H1 (cell line): ENCODE measurements around the gene EGLN2. TPM values are rescaled to one million over a fixed set of nuclear protein-coding genes. Genes with fewer than 3 reads are reported as not detected.

Source experiments
- CTCF ChIA-PET: fragments of 300-600 bp; sonication (Branson Sonifier 250); formaldehyde crosslinking; loops from one replicate; lab custom pipeline; 2021; ENCODE audit not compliant: partially characterized antibody; lab: Charles Lee
- POLR2A ChIA-PET: fragments of 300-600 bp; sonication (Branson Sonifier 250); formaldehyde crosslinking; loops from one replicate; lab custom pipeline; 2021; ENCODE audit warnings: inconsistent platforms; ENCODE audit not compliant: partially characterized antibody; lab: Charles Lee
- DNase-seq, 2 experiments: peaks; one replicate each; pipeline versions ENCODE4 v3.0.0 to v3.0.0-alpha.2; 2010 to 2022; ENCODE audit warnings: low spot score in 2 of 2, low read depth in 1 of 2, mixed read lengths in 1 of 2
- FAIRE-seq: peaks from 2 replicates; lab custom pipeline; 2011; peaks lifted over from hg19 to GRCh38; lab: Jason Lieb, UNC
- H2AFZ ChIP-seq: 2 replicates; pipeline ENCODE4 v1.8.1; 2012; ENCODE audit warnings: low read length, inconsistent platforms
- H2AK5ac ChIP-seq: 2 replicates; pipeline ENCODE4 v1.6.1; 2013; ENCODE audit warnings: low read depth, low read length
- H2BK120ac ChIP-seq: replicated peaks from 2 replicates; pipeline ENCODE3; 2013; ENCODE audit warnings: low read depth, low read length, inconsistent platforms
- H2BK12ac ChIP-seq: 2 replicates; pipeline ENCODE4 v1.6.1; 2013; ENCODE audit warnings: low read depth, low read length
- H2BK15ac ChIP-seq: 2 replicates; pipeline ENCODE4 v1.6.1; 2013; ENCODE audit warnings: low read length
- H2BK20ac ChIP-seq: 2 replicates; pipeline ENCODE4 v1.6.1; 2013; ENCODE audit warnings: low read length
- H2BK5ac ChIP-seq: 2 replicates; pipeline ENCODE4 v1.6.1; 2013; ENCODE audit warnings: low read depth, low read length
- H3K14ac ChIP-seq: 2 replicates; pipeline ENCODE4 v1.6.1; 2013; ENCODE audit warnings: inconsistent platforms; ENCODE audit not compliant: insufficient read length
- H3K18ac ChIP-seq: 2 replicates; pipeline ENCODE4 v1.6.1; 2013; ENCODE audit warnings: low read length; ENCODE audit errors: extremely low read depth
- H3K23ac ChIP-seq: 2 replicates; pipeline ENCODE4 v1.6.1; 2013; ENCODE audit warnings: inconsistent platforms; ENCODE audit not compliant: insufficient read length
- H3K23me2 ChIP-seq: 2 replicates; pipeline ENCODE4 v1.6.1; 2013; ENCODE audit warnings: low read depth, low read length
- H3K27ac ChIP-seq: 2 replicates; pipeline ENCODE4 v1.6.1; 2011; ENCODE audit warnings: low read depth, low read length, inconsistent platforms
- H3K27me3 ChIP-seq, 4 experiments: replicated peaks in 1 of 4; 1 replicate in 1 of 4; 2 replicates in 3 of 4; pipeline versions ENCODE4 v1.6.1 to v1.8.1; 2011 to 2013; ENCODE audit warnings: low read length in 3 of 4, mild to moderate bottlenecking in 3 of 4, inconsistent platforms in 2 of 4, mixed read lengths in 2 of 4, moderate library complexity in 1 of 4; ENCODE audit not compliant: control insufficient read depth in 3 of 4, insufficient read depth in 3 of 4; ENCODE audit errors: extremely low read depth in 1 of 4
- H3K36me3 ChIP-seq, 4 experiments: 2 replicates each; pipeline versions ENCODE4 v1.6.1 to v1.8.1; 2011 to 2013; ENCODE audit warnings: mild to moderate bottlenecking in 4 of 4, low read length in 3 of 4, moderate library complexity in 2 of 4, control low read depth in 1 of 4, inconsistent platforms in 1 of 4; ENCODE audit not compliant: insufficient read depth in 4 of 4, control insufficient read depth in 2 of 4
- H3K4ac ChIP-seq: replicated peaks from 2 replicates; pipeline ENCODE3; 2013; ENCODE audit warnings: low read length, low read depth, mixed read lengths, inconsistent platforms; ENCODE audit not compliant: insufficient read length
- H3K4me1 ChIP-seq, 4 experiments: replicated peaks in 1 of 4; 1 replicate in 1 of 4; 2 replicates in 3 of 4; pipeline versions ENCODE4 v1.6.1 to v1.8.1; 2011 to 2013; ENCODE audit warnings: low read length in 3 of 4, inconsistent platforms in 2 of 4, mixed read lengths in 1 of 4; ENCODE audit not compliant: insufficient read depth in 4 of 4, control insufficient read depth in 3 of 4
- H3K4me2 ChIP-seq, 2 experiments: 2 replicates each; pipeline versions ENCODE4 v1.6.1 to v1.8.1; 2011 to 2013; ENCODE audit warnings: low read depth in 2 of 2, low read length in 2 of 2, control low read depth in 1 of 2, inconsistent platforms in 1 of 2, mild to moderate bottlenecking in 1 of 2; ENCODE audit not compliant: insufficient read depth in 1 of 2
- H3K4me3 ChIP-seq, 4 experiments: fragments of 200-600, 300-600 bp in 1 of 4; sonication (generic), shearing (Covaris generic), sonication (Bioruptor Twin) in 1 of 4; 2 replicates each; pipeline versions ENCODE4 v1.5.1 to v1.8.1; 2011 to 2016; ENCODE audit warnings: low read length in 4 of 4, low read depth in 3 of 4, control low read depth in 2 of 4, inconsistent platforms in 2 of 4, mild to moderate bottlenecking in 2 of 4, mixed read lengths in 1 of 4, moderate library complexity in 1 of 4; ENCODE audit not compliant: insufficient read depth in 2 of 4; ENCODE audit errors: extremely low read depth in 1 of 4
- H3K56ac ChIP-seq: replicated peaks from 2 replicates; pipeline ENCODE3; 2013; ENCODE audit warnings: low read depth, mild to moderate bottlenecking, mixed read lengths, low read length, inconsistent platforms; ENCODE audit not compliant: insufficient read length
- H3K79me1 ChIP-seq: 2 replicates; pipeline ENCODE4 v1.6.1; 2013; ENCODE audit warnings: low read depth, low read length, control low read depth
- H3K79me2 ChIP-seq, 2 experiments: 2 replicates each; pipeline versions ENCODE4 v1.6.1 to v1.8.1; 2012 to 2013; ENCODE audit warnings: low read length in 2 of 2, mild to moderate bottlenecking in 2 of 2, inconsistent platforms in 1 of 2; ENCODE audit not compliant: insufficient read depth in 2 of 2, control insufficient read depth in 1 of 2
- H3K9ac ChIP-seq, 4 experiments: replicated peaks in 1 of 4; 1 replicate in 1 of 4; 2 replicates in 3 of 4; pipeline versions ENCODE4 v1.6.1 to v1.8.1; 2011 to 2013; ENCODE audit warnings: low read depth in 3 of 4, low read length in 3 of 4, control low read depth in 2 of 4, mild to moderate bottlenecking in 2 of 4, moderate library complexity in 2 of 4, inconsistent platforms in 1 of 4; ENCODE audit errors: extremely low read depth in 1 of 4
- H3K9me3 ChIP-seq, 2 experiments: 2 replicates each; pipeline versions ENCODE4 v1.6.1 to v1.8.1; 2012 to 2013; ENCODE audit warnings: mild to moderate bottlenecking in 2 of 2, moderate library complexity in 2 of 2, control low read depth in 1 of 2, inconsistent platforms in 1 of 2, low read depth in 1 of 2, low read length in 1 of 2, mixed read lengths in 1 of 2; ENCODE audit not compliant: insufficient read depth in 2 of 2
- H4K20me1 ChIP-seq, 2 experiments: replicated peaks in 1 of 2; 2 replicates each; pipeline versions ENCODE3 to v1.8.1; 2011 to 2013; ENCODE audit warnings: inconsistent platforms in 2 of 2, low read length in 2 of 2, mild to moderate bottlenecking in 1 of 2; ENCODE audit not compliant: insufficient read depth in 2 of 2, control insufficient read depth in 1 of 2
- H4K5ac ChIP-seq: 2 replicates; pipeline ENCODE4 v1.6.1; 2013; ENCODE audit warnings: low read length, low read depth, mixed read lengths, inconsistent platforms; ENCODE audit not compliant: insufficient read length
- H4K8ac ChIP-seq: 2 replicates; pipeline ENCODE4 v1.8.0; 2013; ENCODE audit warnings: mild to moderate bottlenecking, moderate library complexity, low read length, inconsistent platforms; ENCODE audit not compliant: insufficient read depth; ENCODE audit errors: extremely low read depth
- H4K91ac ChIP-seq: replicated peaks from 2 replicates; pipeline ENCODE3; 2013; ENCODE audit warnings: low read length, mixed read lengths, inconsistent platforms; ENCODE audit not compliant: insufficient read length
- EZH2 ChIP-seq: fragments of 200-600 bp; sonication (generic); IDR thresholded peaks from 2 replicates; pipeline ENCODE4 v1.7.1; 2012; ENCODE audit warnings: low read depth, mild to moderate bottlenecking, moderate library complexity, low read length, inconsistent platforms; ENCODE audit not compliant: severe bottlenecking
- FOSL1 ChIP-seq: IDR thresholded peaks from 2 replicates; pipeline ENCODE4 v1.6.1; 2011; ENCODE audit warnings: mild to moderate bottlenecking, low read depth, low read length, moderate library complexity; ENCODE audit not compliant: insufficient read depth
- TAF1 ChIP-seq: IDR thresholded peaks from 2 replicates; pipeline ENCODE4 v1.6.1; 2011; ENCODE audit warnings: mild to moderate bottlenecking, low read depth, low read length
- polyA plus RNA-seq, 7 experiments: library from polyadenylated mRNA; depleted of rRNA in 3 of 7; stranded (reverse) in 5 of 7; unstranded in 2 of 7; fragments of >200 nt in 5 of 7; fragments of 200-250 nt in 2 of 7; gene quantifications; 1 replicate in 5 of 7; 2 replicates in 1 of 7; 4 replicates in 1 of 7; pipeline versions ENCODE4 v1.2.1 to v1.2.3, GENCODE V29; 2011 to 2013; ENCODE audit warnings: missing spikeins in 2 of 7, mixed read lengths in 2 of 7
- total RNA-seq: library from RNA; stranded (reverse); fragmentation: NEBNext Ultra II Directional; extraction: Animal tissue kit (Norgen Biotek cat#: 25700); gene quantifications from 2 replicates; pipeline ENCODE4 v1.2.1, GENCODE V29; 2021

The EGLN2 gene
- total and polyA plus RNA-seq, 2 of the 8 experiments (the other 6 are each of a cell fraction or from before 2014, with no cell fraction given), result 86.9 to 103 TPM

DNA sequence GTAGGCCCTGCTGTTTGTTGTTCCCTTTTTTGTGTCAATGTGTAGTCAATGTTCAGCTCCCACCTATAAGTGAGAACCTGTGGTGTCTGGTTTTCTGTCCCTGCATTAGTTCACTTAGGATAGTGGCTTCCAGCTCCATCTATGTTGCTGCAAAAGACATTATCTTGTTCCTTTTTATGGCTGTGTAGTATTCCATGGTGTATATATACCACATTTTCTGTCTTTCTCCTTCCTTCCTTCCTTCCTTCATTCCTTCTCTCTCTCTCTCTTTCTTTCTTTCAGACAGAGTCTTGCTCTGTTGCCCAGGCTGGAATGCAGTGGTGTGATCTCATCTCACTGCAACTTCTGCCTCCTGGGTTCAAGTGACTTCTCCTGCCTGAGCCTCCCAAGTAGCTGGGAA, 30.2 kb downstream of the EGLN2 start:
- no peak overlapping the region for H2AFZ ChIP-seq
- no peaks in the 10 kb centered on the region; the same call in 1 of the 2 replicates for H3K79me1 ChIP-seq
- no peak overlapping the region for H2BK15ac ChIP-seq
- H2BK120ac ChIP-seq, result no peak overlapping the region
- no peak overlapping the region for H3K23ac ChIP-seq
- TF ChIP-seq FOSL1 (no peak), EZH2 (no peak), TAF1 (no peak)
- H3K79me2 ChIP-seq, result no peaks in the 10 kb centered on the region
- no peak overlapping the region for H4K8ac ChIP-seq
- no peak overlapping the region for H3K4ac ChIP-seq
- no peak overlapping the region for H3K27ac ChIP-seq
- POLR2A ChIA-PET, result interaction anchor here (0.9 to 1.1 kb wide), 2 partner anchors 10 to 20 kb away, joined by 3 to 4 read pairs; no protein-coding TSS in a partner anchor
- H4K5ac ChIP-seq, result no peak overlapping the region
- no peaks in the 10 kb centered on the region for H3K4me1 ChIP-seq
- no peak overlapping the region for H2BK5ac ChIP-seq
- H3K56ac ChIP-seq, result no peak overlapping the region
- no peaks in the 10 kb centered on the region for H3K27me3 ChIP-seq
- H4K20me1 ChIP-seq, result no peaks in the 10 kb centered on the region
- H3K18ac ChIP-seq, result no peak overlapping the region
- H3K9me3 ChIP-seq, result no peaks in the 10 kb centered on the region
- H3K4me3 ChIP-seq, result no peak overlapping the region
- peaks cover 2% of the 10 kb centered on the region; the same call in 1 of the 2 replicates for H3K23me2 ChIP-seq
- CTCF ChIA-PET, result interaction anchor here (0.6 to 1.6 kb wide), 2 partner anchors 10 to 116 kb away, joined by 3 to 6 read pairs; no protein-coding TSS in a partner anchor
- FAIRE-seq (no peak), DNase-seq (no peak)
- H3K36me3 ChIP-seq, result no peaks in the 10 kb centered on the region; a peak in 2 of 8 replicates
- no peak overlapping the region for H2BK20ac ChIP-seq
- no peak overlapping the region for H3K4me2 ChIP-seq
- H4K91ac ChIP-seq, result no peak overlapping the region
- no peak overlapping the region for H3K9ac ChIP-seq
- no peak overlapping the region for H2AK5ac ChIP-seq
- no peak overlapping the region for H2BK12ac ChIP-seq
- H3K14ac ChIP-seq, result no peak overlapping the region
